GM21381 (cell line): Measurements from ENCODE around the gene IDH3B.

Source experiments
- ATAC-seq: cut with Tn5 transposase; IDR thresholded peaks from one replicate; pipeline ENCODE4 v1.9.1; 2021; ENCODE audit warnings: mild to moderate bottlenecking, moderate library complexity; ENCODE audit not compliant: unreplicated experiment

Gene IDH3B

GRCh38 chr20:2624190-2624589, 39.8 kb downstream of the IDH3B start:
- ATAC-seq: no peak

- no peak for ATAC-seq
Observed at GRCh38 chr20:2619961-2620595, 43.9 kb downstream of the IDH3B start.

- ATAC-seq: no peak
Observed at GRCh38 chr20:2619337-2619736, 44.7 kb downstream of the IDH3B start.

- no peak for ATAC-seq
Observed at GRCh38 chr20:2618815-2619214, 45.2 kb downstream of the IDH3B start.

- no peak for ATAC-seq
Observed at GRCh38 chr20:2617099-2617714, 46.8 kb downstream of the IDH3B start.

- ATAC-seq: no peak
Observed at GRCh38 chr20:2616634-2617033, 47.4 kb downstream of the IDH3B start.

GRCh38 chr20:2612073-2612472, 51.9 kb downstream of the IDH3B start:
- ATAC-seq: no peak

- no peak for ATAC-seq
Observed at GRCh38 chr20:2610941-2611720, 52.9 kb downstream of the IDH3B start.

- ATAC-seq: no peak
Observed at GRCh38 chr20:2610326-2610725, 53.7 kb downstream of the IDH3B start.
